Measurements from ENCODE around the gene UBA1.

The UBA1 gene

DNA sequence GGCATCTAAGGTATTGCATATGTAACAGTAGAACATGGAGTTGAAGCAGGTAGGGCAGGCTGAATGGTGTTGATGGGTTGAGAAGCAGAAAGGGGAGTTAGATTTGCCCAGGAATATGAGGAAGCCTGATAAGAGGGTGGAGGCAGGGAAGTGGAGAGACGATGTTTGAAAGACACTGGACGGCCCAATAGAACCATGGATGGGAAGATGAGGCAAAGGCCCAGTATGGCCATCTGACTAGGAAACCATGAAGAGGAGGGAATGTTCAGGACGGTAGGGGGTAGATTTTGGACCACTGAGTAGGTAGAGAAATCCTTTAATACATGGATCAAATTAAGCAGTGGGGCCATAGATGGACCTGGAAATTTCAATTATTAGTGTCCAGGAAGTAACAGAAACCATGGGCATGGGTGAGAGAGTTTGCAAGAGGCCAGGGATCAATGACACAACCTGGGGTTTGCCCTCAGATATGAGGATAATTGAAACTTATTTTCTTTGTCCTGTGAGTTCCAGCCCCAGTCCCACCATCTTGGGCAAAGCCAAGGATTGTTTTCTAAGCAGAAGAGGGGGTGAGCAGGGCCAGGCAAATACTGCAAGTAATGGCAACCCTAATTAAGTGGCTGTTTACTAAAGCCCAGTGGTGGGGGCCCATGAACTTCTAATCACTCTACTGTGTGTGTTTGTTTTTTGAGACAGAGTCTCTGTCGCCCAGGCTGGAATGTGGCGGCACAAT lies 36.7 kb downstream of the UBA1 start:
- TF ChIP-seq, protein P1, sequence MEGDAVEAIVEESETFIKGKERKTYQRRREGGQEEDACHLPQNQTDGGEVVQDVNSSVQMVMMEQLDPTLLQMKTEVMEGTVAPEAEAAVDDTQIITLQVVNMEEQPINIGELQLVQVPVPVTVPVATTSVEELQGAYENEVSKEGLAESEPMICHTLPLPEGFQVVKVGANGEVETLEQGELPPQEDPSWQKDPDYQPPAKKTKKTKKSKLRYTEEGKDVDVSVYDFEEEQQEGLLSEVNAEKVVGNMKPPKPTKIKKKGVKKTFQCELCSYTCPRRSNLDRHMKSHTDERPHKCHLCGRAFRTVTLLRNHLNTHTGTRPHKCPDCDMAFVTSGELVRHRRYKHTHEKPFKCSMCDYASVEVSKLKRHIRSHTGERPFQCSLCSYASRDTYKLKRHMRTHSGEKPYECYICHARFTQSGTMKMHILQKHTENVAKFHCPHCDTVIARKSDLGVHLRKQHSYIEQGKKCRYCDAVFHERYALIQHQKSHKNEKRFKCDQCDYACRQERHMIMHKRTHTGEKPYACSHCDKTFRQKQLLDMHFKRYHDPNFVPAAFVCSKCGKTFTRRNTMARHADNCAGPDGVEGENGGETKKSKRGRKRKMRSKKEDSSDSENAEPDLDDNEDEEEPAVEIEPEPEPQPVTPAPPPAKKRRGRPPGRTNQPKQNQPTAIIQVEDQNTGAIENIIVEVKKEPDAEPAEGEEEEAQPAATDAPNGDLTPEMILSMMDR (IDR thresholded peaks at IDR 0.05) = no peak

DNA sequence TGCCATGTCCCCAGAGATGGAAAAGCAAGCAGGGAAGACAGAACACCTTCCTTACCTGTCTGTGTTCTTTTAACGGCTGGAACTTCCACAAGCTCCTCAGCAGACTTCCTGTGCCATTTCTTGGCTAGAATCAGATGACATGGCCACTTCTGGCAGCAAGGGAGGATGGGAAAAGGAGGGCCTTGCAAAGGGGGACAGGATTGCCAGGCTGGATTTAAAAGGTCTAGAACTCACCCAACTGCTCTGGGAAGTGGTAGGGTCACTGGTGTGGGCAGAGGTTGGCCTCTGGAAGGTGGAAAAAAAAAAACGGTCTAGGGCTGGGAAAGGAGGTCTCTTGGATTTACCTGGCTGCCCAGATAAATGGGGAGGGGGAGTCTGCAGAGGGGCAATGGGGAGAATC lies 37.5 kb downstream of the UBA1 start:
- TF ChIP-seq, protein P1 (IDR thresholded peaks at IDR 0.05) = no peak

DNA sequence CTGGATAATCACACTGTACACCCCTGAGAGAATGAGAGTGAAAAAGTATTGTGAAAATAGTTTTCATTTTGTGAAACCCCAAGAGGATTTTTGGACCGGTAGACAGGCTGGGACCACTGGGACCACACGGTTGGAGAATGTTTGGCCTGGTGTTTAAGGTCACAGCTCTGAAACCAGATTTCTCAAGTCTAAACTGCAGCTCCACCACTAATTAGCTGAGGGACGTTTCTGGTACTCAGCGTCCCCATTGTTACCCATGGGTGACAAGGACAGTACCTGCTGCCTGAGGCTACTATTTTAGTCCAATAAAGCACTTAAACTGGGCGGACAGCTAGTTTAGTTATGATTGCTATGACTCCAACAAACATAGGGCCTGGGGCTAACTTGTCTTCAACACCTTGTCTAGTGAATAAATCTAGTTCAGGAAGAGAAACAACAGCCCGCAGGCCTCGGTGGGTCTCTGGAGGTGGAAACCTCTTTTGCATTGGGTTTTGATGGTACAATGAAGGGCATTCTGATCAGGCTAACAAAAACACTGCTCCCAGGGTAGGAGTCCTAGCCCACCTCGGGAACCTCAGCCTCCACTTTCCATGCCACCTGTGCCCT lies 38.7 kb downstream of the UBA1 start:
- TF ChIP-seq, protein P1 (IDR thresholded peaks at IDR 0.05) = no peak

GRCh38 chrX:47232803-47233332 lies 39.2 kb downstream of the UBA1 start, which contains the start of gene USP11:
Gene USP11 (plus strand): TSS chrX:47233009. CDS start chrX:47233044, 35 bp downstream.
- TF ChIP-seq, protein P1 (IDR thresholded peaks at IDR 0.05) = no peak

DNA sequence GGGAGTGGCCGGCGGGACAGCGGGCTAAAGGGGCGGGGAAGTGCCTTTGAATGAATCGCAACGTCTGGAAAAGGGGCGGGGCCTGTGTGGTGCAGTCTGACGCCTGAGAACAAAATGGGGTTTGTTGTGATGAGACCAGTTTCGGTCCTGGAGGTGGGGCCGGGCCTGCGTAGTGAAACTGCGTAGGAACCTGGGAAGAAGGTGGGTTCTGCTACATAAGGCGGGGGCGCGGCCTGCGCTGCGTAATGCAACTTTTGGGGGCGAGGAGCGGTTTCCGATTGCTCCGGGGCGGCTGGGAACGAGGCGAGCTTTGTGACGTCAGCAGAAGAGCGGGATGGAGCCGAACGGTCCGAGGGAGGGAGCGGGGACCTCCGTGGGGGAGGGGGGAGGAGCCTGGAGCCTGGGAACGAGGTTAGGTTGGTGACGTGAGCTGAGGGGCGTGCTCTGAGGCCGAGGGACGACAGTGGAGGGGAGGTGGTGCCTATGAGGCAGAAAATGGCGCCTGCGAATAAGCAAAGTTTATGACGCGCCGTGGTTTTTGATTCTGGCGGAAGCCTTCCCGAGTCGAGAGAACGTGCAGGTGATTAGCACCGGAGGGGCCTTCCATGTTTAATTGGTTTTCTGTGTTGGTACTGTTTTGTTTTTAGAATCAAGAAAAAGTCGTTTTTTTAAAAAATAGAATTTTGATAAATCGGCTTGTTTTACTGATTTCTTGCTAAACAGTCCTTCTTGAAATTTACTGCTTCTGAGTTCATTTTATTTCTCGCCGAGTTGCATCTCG lies 39.9 kb downstream of the UBA1 start:
- TF ChIP-seq, protein P1 (IDR thresholded peaks at IDR 0.05) = no peak

DNA sequence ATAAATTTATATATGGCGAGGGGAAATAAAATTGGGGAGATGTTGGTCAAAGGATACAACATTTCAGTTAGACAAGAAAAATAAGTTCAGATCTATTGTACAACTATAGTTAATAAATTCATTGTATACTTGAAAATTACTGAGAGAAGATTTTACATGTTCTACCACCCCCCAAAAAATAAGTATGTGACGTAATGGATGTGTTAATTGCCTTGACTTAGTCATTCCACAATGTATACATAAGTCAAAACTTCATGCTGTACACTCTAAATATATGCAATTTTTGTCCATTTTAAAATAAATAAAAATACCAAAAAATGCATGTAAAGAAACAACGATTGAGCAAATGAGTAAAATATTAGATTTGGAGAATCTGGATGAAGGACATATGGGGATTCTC lies 41.0 kb downstream of the UBA1 start:
- TF ChIP-seq, protein P1 (IDR thresholded peaks at IDR 0.05) = no peak

DNA sequence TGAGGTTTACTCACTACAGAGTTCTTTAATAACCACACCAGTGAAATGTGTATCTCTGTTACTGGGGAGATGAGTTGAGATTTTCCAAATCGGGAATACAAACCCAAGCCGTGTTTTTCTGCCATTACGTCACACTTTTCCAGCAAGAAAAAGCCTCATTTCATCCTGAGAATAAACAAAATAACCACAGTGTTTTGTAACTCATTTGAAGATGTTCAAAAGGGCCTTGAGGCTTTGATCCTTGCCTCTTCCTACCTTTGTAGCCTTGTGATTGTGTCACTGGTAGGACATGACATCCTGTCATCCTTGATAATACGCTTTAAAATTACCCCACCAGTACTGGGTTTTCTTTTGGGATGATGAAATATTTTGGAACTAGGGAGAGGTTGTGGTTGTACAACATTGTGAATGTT lies 42.1 kb downstream of the UBA1 start:
- TF ChIP-seq, protein P1 (IDR thresholded peaks at IDR 0.05) = no peak

Measured in LNCAP (cell line).